Duodenal mucosa (tissue), 2 donors: ENCODE measurements around the gene SEMA4B.
A peak's percentile ranks its signal among the peaks of the same experiment; 100 is the strongest.

Experiments
- H3K27ac ChIP-seq: one replicate; pipeline ENCODE4 v1.7.0; 2013; ENCODE audit warnings: low read depth, low read length
- H3K27me3 ChIP-seq, 2 donors: one replicate each; pipeline ENCODE4 v1.7.0; 2013; ENCODE audit warnings: low read length in 2 of 2, control low read depth in 1 of 2; ENCODE audit not compliant: insufficient read depth in 2 of 2, control insufficient read depth in 1 of 2
- H3K36me3 ChIP-seq, 2 donors: one replicate each; pipeline ENCODE4 v1.7.0; 2013; ENCODE audit warnings: low read length in 2 of 2, control low read depth in 1 of 2; ENCODE audit not compliant: insufficient read depth in 2 of 2, control insufficient read depth in 1 of 2
- H3K4me1 ChIP-seq, 2 donors: one replicate each; pipeline ENCODE4 v1.7.0; 2013; ENCODE audit warnings: low read length in 2 of 2, control low read depth in 1 of 2; ENCODE audit not compliant: insufficient read depth in 2 of 2, control insufficient read depth in 1 of 2
- H3K4me3 ChIP-seq, 2 donors: one replicate each; pipeline ENCODE4 v1.7.0; 2013; ENCODE audit warnings: low read length in 2 of 2, low read depth in 1 of 2
- H3K9ac ChIP-seq, 2 donors: one replicate each; pipeline ENCODE4 v1.7.0; 2013; ENCODE audit warnings: low read length in 2 of 2, low read depth in 1 of 2
- H3K9me3 ChIP-seq, 2 donors: one replicate each; pipeline ENCODE4 v1.7.0; 2013; ENCODE audit warnings: low read length in 2 of 2, control low read depth in 1 of 2; ENCODE audit not compliant: control insufficient read depth in 1 of 2

Gene SEMA4B

DNA sequence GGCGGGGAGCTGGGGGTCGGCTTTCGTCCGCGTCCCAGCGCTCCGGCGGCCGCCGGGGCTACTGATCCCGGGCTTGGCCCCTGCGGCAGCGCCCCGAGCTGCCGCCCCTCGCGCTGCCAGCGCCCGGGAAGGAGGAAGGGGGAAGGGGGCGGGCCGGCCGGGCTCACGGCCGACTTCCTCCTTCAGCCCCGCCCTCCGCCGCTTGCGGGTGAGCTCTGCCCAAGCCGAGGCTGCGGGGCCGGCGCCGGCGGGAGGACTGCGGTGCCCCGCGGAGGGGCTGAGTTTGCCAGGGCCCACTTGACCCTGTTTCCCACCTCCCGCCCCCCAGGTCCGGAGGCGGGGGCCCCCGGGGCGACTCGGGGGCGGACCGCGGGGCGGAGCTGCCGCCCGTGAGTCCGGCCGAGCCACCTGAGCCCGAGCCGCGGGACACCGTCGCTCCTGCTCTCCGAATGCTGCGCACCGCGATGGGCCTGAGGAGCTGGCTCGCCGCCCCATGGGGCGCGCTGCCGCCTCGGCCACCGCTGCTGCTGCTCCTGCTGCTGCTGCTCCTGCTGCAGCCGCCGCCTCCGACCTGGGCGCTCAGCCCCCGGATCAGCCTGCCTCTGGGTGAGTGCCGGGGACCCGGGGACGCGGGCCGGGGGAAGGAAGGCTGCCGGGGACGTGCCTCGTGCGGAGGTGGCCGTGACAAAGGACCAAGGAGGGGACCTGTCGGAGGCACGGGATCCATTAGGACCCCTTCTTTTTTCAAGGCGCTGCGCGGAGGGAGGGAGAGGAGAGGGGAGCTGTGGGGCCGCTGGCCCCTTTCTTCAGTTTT is at the start of gene SEMA4B:
Gene SEMA4B (plus strand): TSS at position 201 of the 814 bp plus-strand sequence. CDS start 249 bp downstream, at position 450.
- peak within 1 kb of the TSS; percentile 87 for H3K9ac ChIP-seq
- peaks cover 28 to 34% of the 10 kb centered on the region in 2 donors for H3K4me1 ChIP-seq
- peak within 1 kb of the TSS; percentile 76 for H3K27ac ChIP-seq
- peaks cover 7 to 19% of the 10 kb centered on the region in 2 donors for H3K36me3 ChIP-seq
- peak within 1 kb of the TSS; percentile 84 for H3K4me3 ChIP-seq
- no peaks in the 10 kb centered on the region for H3K27me3 ChIP-seq
- no peaks in the 10 kb centered on the region for H3K9me3 ChIP-seq

DNA sequence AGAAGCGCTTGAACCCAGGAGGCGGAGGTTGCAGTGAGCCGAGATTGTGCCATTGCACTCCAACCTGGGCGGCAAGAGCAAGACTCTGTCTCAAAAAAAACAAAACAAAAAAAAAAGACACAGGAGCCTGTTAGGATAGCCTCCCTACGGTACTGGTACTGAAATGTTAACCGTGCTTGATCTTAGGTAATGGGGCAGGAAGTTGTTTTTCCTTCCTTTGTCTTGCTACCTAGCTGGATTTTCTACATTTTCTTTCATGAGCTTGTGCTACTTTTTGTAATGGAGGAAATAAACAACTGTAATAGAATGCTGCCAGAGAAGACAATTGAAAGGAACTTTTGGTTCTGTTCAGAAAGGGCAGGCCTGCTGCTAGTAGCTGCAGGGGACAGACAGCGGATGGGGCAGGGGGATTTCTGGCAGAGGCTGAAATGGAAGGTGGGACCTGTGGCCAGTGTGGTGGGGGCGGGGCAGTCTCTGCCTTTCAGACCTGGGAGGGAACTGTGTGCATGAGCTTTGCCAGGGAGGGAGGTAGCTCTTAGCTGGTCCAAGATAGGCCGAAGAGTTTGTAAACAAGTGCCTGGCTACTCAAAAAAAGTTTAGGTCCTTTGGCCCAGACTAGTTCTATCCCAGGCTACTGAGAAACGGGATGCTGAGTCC is 49.0 kb upstream of the SEMA4B start:
- Histone ChIP-seq H3K27ac (no peak overlapping the region), H3K27me3 (no peaks in the 10 kb centered on the region), H3K9ac (no peak overlapping the region), H3K4me1 (peaks cover 0 to 9% of the 10 kb centered on the region in 2 donors), H3K36me3 (no peaks in the 10 kb centered on the region), H3K4me3 (no peak overlapping the region), H3K9me3 (no peaks in the 10 kb centered on the region)

DNA sequence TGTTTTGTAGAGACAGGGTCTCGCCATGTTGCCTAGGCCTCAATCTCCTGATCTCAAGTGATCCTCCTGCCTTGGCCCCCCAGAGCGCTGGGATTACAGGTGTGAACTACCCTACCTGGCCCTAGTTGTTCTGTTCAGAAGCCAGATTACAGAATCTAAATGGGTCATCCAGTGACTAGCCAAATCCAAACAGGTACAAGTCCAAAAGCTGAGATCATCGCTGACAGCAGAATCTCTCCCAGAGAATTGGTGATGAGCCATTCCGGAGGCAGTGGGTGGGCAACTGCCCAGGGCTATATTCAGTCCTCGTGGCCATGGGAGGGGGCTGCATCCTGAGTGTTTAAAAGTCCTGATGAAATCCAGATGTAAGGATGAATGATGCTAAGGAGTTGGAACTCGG is 47.5 kb upstream of the SEMA4B start:
- no peaks in the 10 kb centered on the region for H3K9me3 ChIP-seq
- H3K4me1 ChIP-seq, result peaks cover 5 to 14% of the 10 kb centered on the region in 2 donors
- H3K27ac ChIP-seq, result no peak overlapping the region
- no peak overlapping the region for H3K4me3 ChIP-seq
- no peaks in the 10 kb centered on the region for H3K36me3 ChIP-seq
- H3K27me3 ChIP-seq, result no peaks in the 10 kb centered on the region
- no peak overlapping the region for H3K9ac ChIP-seq

- H3K27me3 ChIP-seq, result no peaks in the 10 kb centered on the region
- no peak overlapping the region for H3K27ac ChIP-seq
- no peak overlapping the region for H3K9ac ChIP-seq
- no peaks in the 10 kb centered on the region for H3K36me3 ChIP-seq
- no peak overlapping the region for H3K4me3 ChIP-seq
- peaks cover 11 to 16% of the 10 kb centered on the region in 2 donors for H3K4me1 ChIP-seq
- no peaks in the 10 kb centered on the region for H3K9me3 ChIP-seq
Observed at GRCh38 chr15:90154246-90154645, 46.9 kb upstream of the SEMA4B start.

DNA sequence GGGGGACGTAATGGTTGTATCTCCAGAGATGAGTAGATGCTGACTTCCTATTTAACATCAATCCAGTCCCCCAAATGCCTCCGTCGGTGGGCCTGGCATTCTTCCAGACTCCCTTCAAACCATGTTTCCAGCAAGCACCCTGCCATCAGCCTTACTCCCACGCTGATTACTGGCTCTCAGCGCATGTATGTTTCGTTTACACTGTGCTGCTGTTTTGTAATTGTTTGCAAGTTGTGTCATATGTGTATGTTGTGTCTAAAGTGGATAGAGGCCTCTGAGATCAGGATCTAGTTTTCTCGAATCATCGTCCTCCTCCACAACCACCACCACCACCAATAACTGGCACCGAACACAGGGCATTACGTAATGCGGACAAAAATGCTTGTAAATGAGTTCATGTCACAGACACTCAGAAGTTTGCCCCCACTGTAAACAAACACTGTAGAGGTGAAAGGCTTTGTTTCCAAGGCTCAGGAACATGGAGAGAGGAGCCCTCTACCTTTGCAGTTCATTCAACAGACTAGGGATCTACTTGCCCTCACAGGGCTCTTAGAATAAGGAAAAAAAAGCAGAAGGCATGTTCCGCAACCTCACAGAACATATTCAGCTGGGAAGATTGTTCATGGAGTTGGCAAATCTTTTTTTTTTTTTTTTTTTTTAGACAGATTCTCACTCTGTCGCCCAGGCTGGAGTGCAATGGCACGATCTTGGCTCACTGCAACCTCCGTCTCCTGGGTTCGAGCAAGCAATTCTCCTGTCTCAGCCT is 46.1 kb upstream of the SEMA4B start:
- H3K27ac ChIP-seq, result no peak overlapping the region
- H3K9me3 ChIP-seq, result no peaks in the 10 kb centered on the region
- no peak overlapping the region for H3K4me3 ChIP-seq
- no peaks in the 10 kb centered on the region for H3K27me3 ChIP-seq
- no peak overlapping the region for H3K9ac ChIP-seq
- H3K4me1 ChIP-seq, result peaks cover 12 to 14% of the 10 kb centered on the region in 2 donors
- no peaks in the 10 kb centered on the region for H3K36me3 ChIP-seq

- Histone ChIP-seq H3K4me1 (peaks cover 42 to 49% of the 10 kb centered on the region in 2 donors), H3K36me3 (no peaks in the 10 kb centered on the region), H3K4me3 (no peak overlapping the region), H3K9me3 (no peaks in the 10 kb centered on the region), H3K27ac (peak overlapping the region; percentile 85), H3K9ac (peak overlapping the region; percentile 48 to 84), H3K27me3 (no peaks in the 10 kb centered on the region)
Observed at GRCh38 chr15:90159213-90159612, 41.9 kb upstream of the SEMA4B start.

GRCh38 chr15:90160781-90161727 is 40.1 kb upstream of the SEMA4B start:
- Histone ChIP-seq H3K27ac (peak overlapping the region; percentile 68), H3K4me3 (peak overlapping the region in 1 of 2 donors; percentile 16), H3K9me3 (no peaks in the 10 kb centered on the region), H3K4me1 (peaks cover 52 to 57% of the 10 kb centered on the region in 2 donors), H3K27me3 (no peaks in the 10 kb centered on the region), H3K9ac (peak overlapping the region in 1 of 2 donors; percentile 21), H3K36me3 (no peaks in the 10 kb centered on the region)

GRCh38 chr15:90161950-90162361 is 39.2 kb upstream of the SEMA4B start:
- peak overlapping the region; percentile 68 for H3K27ac ChIP-seq
- no peaks in the 10 kb centered on the region for H3K9me3 ChIP-seq
- H3K4me3 ChIP-seq, result no peak overlapping the region
- H3K9ac ChIP-seq, result peak overlapping the region in 1 of 2 donors; percentile 4
- no peaks in the 10 kb centered on the region for H3K36me3 ChIP-seq
- H3K27me3 ChIP-seq, result no peaks in the 10 kb centered on the region
- H3K4me1 ChIP-seq, result peaks cover 52 to 60% of the 10 kb centered on the region in 2 donors

- H3K9ac ChIP-seq, result peak overlapping the region in 1 of 2 donors; percentile 34
- H3K27ac ChIP-seq, result no peak overlapping the region
- H3K9me3 ChIP-seq, result no peaks in the 10 kb centered on the region
- H3K27me3 ChIP-seq, result no peaks in the 10 kb centered on the region
- H3K4me1 ChIP-seq, result peaks cover 52 to 60% of the 10 kb centered on the region in 2 donors
- no peak overlapping the region for H3K4me3 ChIP-seq
- H3K36me3 ChIP-seq, result no peaks in the 10 kb centered on the region
Observed at GRCh38 chr15:90162956-90163355, 38.2 kb upstream of the SEMA4B start.
